ENCODE results near the gene PREX1. TPM values are rescaled to one million over a fixed set of nuclear protein-coding genes. Genes with fewer than 3 reads are reported as not detected.

Gene PREX1
- total RNA-seq, 1 donor from 2014 or later, result 19.9 TPM

- DNase-seq (ENCODE audit: low spot score), result no peak
Observed at GRCh38 chr20:48754292-48754691, 73.5 kb downstream of the PREX1 start.

GRCh38 chr20:48752963-48753362 lies 74.8 kb downstream of the PREX1 start:
- DNase-seq (ENCODE audit: low spot score), result no peak

GRCh38 chr20:48751871-48752270 lies 75.9 kb downstream of the PREX1 start:
- DNase-seq (ENCODE audit: low spot score), result no peak

- no peak for DNase-seq (ENCODE audit: low spot score)
Observed at GRCh38 chr20:48750941-48751635, 76.7 kb downstream of the PREX1 start.

GRCh38 chr20:48750376-48750775 lies 77.4 kb downstream of the PREX1 start:
- DNase-seq (ENCODE audit: low spot score), result no peak

- DNase-seq (ENCODE audit: low spot score), result no peak
Observed at GRCh38 chr20:48749437-48749836, 78.4 kb downstream of the PREX1 start.

GRCh38 chr20:48748556-48748955 lies 79.2 kb downstream of the PREX1 start:
- no peak for DNase-seq (ENCODE audit: low spot score)

GRCh38 chr20:48747840-48748414 lies 79.9 kb downstream of the PREX1 start:
- DNase-seq (ENCODE audit: low spot score), result no peak

- DNase-seq (ENCODE audit: low spot score), result no peak
Observed at GRCh38 chr20:48745330-48745729, 82.5 kb downstream of the PREX1 start.

GRCh38 chr20:48744515-48744914 lies 83.3 kb downstream of the PREX1 start:
- DNase-seq (ENCODE audit: low spot score), result no peak

GRCh38 chr20:48743807-48744206 lies 84.0 kb downstream of the PREX1 start:
- DNase-seq (ENCODE audit: low spot score), result no peak

GRCh38 chr20:48742912-48743680 lies 84.7 kb downstream of the PREX1 start:
- no peak for DNase-seq (ENCODE audit: low spot score)

GRCh38 chr20:48742233-48742632 lies 85.6 kb downstream of the PREX1 start:
- no peak for DNase-seq (ENCODE audit: low spot score)

GRCh38 chr20:48741669-48742068 lies 86.1 kb downstream of the PREX1 start:
- DNase-seq (ENCODE audit: low spot score), result no peak

GRCh38 chr20:48740712-48741111 lies 87.1 kb downstream of the PREX1 start:
- DNase-seq (ENCODE audit: low spot score), result no peak

- no peak for DNase-seq (ENCODE audit: low spot score)
Observed at GRCh38 chr20:48740292-48740649, 87.5 kb downstream of the PREX1 start.

GRCh38 chr20:48739395-48740291 lies 88.2 kb downstream of the PREX1 start:
- no peak for DNase-seq (ENCODE audit: low spot score)

- DNase-seq (ENCODE audit: low spot score), result no peak
Observed at GRCh38 chr20:48738399-48739304, 89.1 kb downstream of the PREX1 start.

- DNase-seq (ENCODE audit: low spot score), result no peak
Observed at GRCh38 chr20:48738094-48738398, 89.8 kb downstream of the PREX1 start.

GRCh38 chr20:48737434-48738093 lies 90.2 kb downstream of the PREX1 start:
- DNase-seq (ENCODE audit: low spot score), result no peak

GRCh38 chr20:48736636-48737035 lies 91.2 kb downstream of the PREX1 start:
- no peak for DNase-seq (ENCODE audit: low spot score)

Data from ureter (tissue), 1 donor.